T-helper 2 cell treated with Interferon-gamma antibody and Interleukin-4, amounts not matched to agents 100 ng/mL and 5 ng/mL, for 36 hours (primary cell): ENCODE measurements around the gene SALL3. TPM values are rescaled to one million over a fixed set of nuclear protein-coding genes. Genes with fewer than 3 reads are reported as not detected.

Experiments used
- intact Hi-C: fragments of 100-400 bp; cut with micrococcal nuclease; formaldehyde crosslinking; loops from one replicate; pipeline ENCODE4 v1.15.1; 2023
- total RNA-seq: library from RNA; stranded (reverse); gene quantifications from 2 replicates; pipeline ENCODE4 v1.2.3, GENCODE V29; 2022

Gene SALL3
- total RNA-seq, 1 donor from 2014 or later: not detected

GRCh38 chr18:78980279-78980771 is 707 bp downstream of the SALL3 start:
- intact Hi-C loops: no loop called here

DNA sequence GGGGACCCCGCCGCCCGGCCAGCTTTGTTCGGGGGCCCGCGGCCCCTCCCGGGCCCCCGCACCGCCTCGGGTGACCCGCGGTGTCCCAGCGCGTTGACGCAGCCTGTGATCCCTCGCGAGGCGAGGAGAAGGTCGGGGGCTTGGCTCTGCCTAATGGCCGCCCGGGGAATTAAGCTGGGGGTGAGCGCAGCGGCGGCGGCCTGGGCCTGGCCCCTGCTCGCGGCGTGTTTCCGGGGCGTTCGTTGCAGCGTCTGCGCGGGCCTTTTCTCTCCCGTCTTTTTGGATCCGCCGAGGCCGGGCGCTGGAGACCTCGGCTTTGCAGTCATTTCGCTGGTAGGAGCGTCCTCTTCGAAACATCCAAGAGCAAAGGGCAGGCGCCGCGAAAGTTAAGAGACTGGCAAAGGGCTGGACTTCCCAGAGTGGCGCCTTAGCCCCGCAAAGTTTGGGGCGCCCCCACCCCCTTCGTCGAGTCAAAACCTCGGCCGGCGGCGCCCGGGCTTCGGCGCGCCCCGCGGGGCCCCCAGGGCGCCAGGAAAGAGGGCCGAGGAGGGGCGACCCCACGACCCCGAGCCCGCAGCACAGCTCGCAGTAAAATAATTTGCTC is 1.3 kb downstream of the SALL3 start:
- intact Hi-C loops: no loop called here

DNA sequence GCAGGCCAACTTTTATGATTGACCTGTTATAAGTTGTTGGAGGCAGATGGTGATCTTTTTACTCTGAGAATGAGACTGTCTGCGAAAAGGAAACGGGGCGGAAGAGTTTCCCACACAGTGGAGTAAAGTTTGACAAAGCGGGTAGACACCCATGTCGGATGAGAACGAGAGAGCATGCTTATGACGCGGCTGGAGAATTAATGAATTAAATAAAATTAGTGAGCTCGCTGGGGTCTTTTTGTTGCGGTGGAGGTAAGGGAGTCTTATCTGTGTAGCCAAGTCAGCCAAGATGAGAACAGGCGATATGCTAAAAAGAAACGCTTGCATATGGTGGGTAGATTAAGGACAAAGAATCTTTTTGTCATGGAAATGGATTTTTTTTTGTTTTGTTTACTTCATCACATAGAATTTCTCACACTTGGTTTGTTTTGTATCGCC is 1.8 kb downstream of the SALL3 start:
- intact Hi-C loops: no loop called here

- intact Hi-C loops: no loop called here
These were observed 2.5 kb downstream of the SALL3 start for GRCh38 chr18:78981989-78982620.

GRCh38 chr18:78983512-78983911 is 3.9 kb downstream of the SALL3 start:
- intact Hi-C loops: no loop called here

- intact Hi-C loops: loop anchor here (1.0 kb wide), 1 partner anchor 261 kb away; no protein-coding TSS in a partner anchor
These were observed 5.5 kb downstream of the SALL3 start for GRCh38 chr18:78984941-78985784.

GRCh38 chr18:78986018-78986481 is 6.4 kb downstream of the SALL3 start:
- intact Hi-C loops: no loop called here

GRCh38 chr18:78991446-78991845 is 11.8 kb downstream of the SALL3 start:
- intact Hi-C loops: no loop called here

- intact Hi-C loops: no loop called here
These were observed 12.7 kb downstream of the SALL3 start for GRCh38 chr18:78992041-78993011.

- intact Hi-C loops: no loop called here
These were observed 13.7 kb downstream of the SALL3 start for GRCh38 chr18:78993014-78993926.

GRCh38 chr18:78994000-78994399 is 14.4 kb downstream of the SALL3 start:
- intact Hi-C loops: no loop called here

- intact Hi-C loops: no loop called here
These were observed 14.9 kb downstream of the SALL3 start for GRCh38 chr18:78994531-78994930.

GRCh38 chr18:78994977-78995582 is 15.5 kb downstream of the SALL3 start:
- intact Hi-C loops: no loop called here

- intact Hi-C loops: no loop called here
These were observed 16.2 kb downstream of the SALL3 start for GRCh38 chr18:78995740-78996395.

GRCh38 chr18:78996741-78997490 is 17.3 kb downstream of the SALL3 start:
- intact Hi-C loops: no loop called here

DNA sequence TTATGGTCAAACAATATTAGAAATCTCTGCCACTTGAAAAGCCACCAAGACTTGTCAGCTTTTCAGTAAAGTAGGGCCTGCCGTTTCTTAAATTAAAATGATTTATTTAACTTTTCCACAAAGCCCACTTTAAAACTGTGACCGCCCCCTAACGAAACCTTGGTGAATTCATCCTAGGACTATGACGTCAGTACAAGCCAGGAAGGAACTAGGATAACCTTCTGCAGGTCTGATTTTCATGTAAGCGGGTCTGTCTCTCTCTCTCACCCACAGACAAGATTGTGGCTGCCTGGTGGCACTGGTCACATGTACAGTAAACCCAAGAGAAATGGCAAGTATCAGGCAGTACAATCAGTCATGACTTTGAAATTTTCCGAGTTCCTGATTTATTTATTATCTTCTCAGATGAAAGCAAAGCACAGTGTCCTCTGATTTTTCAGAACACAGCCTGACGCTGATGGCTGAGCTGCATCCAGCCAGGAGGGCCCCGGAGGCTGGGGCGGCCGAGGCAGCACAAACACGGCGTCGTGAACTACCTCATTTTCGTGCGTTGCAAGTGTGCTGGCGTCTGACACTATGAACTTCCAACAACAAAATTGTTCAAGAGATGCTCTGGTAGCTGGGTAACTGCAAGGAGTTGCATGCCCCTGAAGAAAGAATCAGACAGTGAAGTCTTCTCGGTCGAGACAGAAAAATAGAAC is 18.9 kb downstream of the SALL3 start:
- intact Hi-C loops: no loop called here

DNA sequence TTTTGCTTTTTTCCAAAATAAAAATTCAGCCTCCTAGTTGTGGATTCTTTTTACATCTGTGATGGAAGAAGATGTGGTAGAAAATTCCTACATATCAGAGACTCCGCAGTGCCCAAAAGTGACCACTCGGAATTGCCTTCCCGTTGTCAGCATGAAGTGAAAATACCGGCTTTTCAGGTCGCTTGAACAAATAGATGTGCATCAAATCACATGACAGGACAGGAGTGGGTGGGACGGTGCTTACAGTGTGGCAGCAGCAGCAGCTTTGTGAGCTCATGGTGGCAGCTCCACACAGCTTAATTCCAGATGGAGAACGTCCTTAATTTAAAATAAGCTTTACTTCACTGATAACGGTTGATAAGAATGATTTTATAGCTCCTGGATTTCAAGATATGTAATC is 20.3 kb downstream of the SALL3 start:
- intact Hi-C loops: no loop called here
